ENCODE data around the gene PCSK6. TPM values are rescaled to one million over a fixed set of nuclear protein-coding genes. Genes with fewer than 3 reads are reported as not detected.

PCSK6 gene
- total RNA-seq, 2 experiments from 2014 or later: 2.7 to 3.0 TPM

DNA sequence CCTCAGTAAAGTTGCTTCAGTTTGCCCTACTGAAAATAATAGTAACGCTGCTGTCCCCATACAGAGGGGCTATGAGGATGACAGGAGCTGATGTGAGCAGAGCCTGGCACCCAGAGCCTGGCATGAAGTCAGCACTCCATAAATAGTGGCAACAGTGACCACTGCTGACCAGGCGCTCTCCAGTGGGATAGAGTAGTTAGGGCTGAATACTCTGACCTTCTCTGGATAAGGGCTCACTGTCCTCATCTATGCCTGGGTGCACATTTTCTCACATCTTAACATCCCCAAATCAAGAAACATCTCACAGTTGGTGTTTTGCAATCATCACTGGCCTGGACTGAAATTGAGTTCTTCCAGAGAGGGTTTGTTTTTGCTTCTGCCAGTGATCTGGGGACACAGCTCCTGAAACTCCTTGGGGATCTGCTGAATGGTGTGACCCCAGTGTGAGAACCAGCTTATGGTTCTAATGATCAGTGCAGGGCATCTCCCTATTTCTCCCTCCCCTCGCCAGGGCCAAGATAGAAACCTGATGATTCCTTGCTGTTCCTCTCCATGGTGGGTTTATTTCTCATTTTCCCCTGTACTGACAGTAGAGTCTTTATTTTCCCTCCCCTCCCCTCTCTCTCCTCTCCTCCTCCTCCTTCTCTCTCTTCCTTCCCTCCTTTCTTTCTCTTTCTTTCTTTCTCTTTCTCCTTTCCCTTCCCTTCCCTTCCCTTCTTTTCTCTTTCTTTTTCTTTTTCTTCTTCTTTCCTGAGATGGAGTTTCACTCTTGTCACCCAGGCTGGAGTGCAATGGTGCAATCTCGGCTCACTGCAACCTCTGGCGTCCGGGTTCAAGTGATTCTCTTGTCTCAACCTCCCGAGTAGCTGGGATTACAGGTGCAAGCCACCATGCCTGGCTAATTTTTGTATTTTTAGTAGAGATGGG is 3.5 kb upstream of the PCSK6 start:
- Mint-ChIP-seq H3K27ac (no peak overlapping the region), H3K9me3 (no peaks in the 10 kb centered on the region), H3K36me3 (ENCODE audit: low read depth) (no peaks in the 10 kb centered on the region), H3K4me3 (no peak overlapping the region), H3K27me3 (peaks cover 50% of the 10 kb centered on the region), H3K4me1 (ENCODE audit: low read depth) (peaks cover 14% of the 10 kb centered on the region)
- TF ChIP-seq, protein P1, sequence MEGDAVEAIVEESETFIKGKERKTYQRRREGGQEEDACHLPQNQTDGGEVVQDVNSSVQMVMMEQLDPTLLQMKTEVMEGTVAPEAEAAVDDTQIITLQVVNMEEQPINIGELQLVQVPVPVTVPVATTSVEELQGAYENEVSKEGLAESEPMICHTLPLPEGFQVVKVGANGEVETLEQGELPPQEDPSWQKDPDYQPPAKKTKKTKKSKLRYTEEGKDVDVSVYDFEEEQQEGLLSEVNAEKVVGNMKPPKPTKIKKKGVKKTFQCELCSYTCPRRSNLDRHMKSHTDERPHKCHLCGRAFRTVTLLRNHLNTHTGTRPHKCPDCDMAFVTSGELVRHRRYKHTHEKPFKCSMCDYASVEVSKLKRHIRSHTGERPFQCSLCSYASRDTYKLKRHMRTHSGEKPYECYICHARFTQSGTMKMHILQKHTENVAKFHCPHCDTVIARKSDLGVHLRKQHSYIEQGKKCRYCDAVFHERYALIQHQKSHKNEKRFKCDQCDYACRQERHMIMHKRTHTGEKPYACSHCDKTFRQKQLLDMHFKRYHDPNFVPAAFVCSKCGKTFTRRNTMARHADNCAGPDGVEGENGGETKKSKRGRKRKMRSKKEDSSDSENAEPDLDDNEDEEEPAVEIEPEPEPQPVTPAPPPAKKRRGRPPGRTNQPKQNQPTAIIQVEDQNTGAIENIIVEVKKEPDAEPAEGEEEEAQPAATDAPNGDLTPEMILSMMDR (IDR thresholded peaks at IDR 0.05): no peak
- ATAC-seq (no peak), DNase-seq (no peak)
- CTCF ChIA-PET: interaction anchor here (1.2 to 2.4 kb wide), 2 partner anchors 9 to 204 kb away, joined by 3 to 13 read pairs; no protein-coding TSS in a partner anchor
- intact Hi-C loops (cut with micrococcal nuclease): loop anchor here (10.0 kb wide), 1 partner anchor 168 kb away; no protein-coding TSS in a partner anchor
- POLR2A ChIA-PET: no interaction called here

DNA sequence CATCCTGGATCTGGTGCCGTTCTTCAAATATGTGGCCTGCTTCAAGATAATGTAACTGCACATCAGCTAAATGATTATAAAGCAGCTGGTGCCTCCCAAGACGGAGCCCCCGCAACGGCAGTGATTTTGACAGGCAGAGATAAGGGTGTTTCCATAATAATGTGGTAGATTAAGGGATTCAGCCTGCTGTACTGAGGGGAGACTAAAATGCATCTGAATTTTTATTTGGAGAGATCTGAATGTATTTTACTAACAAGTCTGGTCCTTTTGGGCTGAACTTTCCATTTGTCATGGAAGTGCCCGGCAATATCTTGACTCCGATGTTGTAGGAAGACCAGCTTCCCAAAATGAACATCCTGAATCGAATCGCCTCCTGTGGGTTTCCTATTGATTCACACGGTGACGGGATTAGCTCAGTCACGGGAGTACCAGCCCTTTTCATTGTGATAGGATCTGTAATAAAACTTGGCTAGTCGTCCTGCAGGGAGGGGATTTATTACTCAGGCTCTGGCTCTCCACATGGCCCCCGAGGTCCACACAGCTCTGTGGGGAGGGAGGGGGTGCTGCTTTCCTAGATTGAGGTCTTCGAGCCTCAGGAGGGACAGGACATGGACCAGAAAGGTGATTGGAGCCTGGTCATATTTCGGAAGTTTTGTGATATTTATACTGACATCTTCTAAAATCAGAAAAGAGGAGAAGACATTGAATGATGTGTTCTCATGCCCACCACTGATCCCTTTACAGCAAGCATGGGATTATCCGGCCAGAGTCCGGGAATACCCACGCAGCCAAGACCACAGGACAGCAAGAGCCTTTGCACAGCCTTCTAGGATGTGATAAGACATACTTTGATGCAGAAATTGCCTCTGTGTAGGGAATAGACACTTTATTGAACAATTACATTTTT is 2.5 kb upstream of the PCSK6 start:
- ATAC-seq (no peak), DNase-seq (no peak)
- Mint-ChIP-seq H3K27ac (no peak overlapping the region), H3K9me3 (no peaks in the 10 kb centered on the region), H3K4me3 (no peak overlapping the region), H3K36me3 (ENCODE audit: low read depth) (no peaks in the 10 kb centered on the region), H3K27me3 (peaks cover 47% of the 10 kb centered on the region), H3K4me1 (ENCODE audit: low read depth) (peaks cover 12% of the 10 kb centered on the region)
- POLR2A ChIA-PET: no interaction called here
- TF ChIP-seq, protein P1 (IDR thresholded peaks at IDR 0.05): no peak
- CTCF ChIA-PET: interaction anchor here (1.2 to 2.4 kb wide), 2 partner anchors 10 to 203 kb away, joined by 3 to 13 read pairs; no protein-coding TSS in a partner anchor
- intact Hi-C loops (cut with micrococcal nuclease): loop anchor here (10.0 kb wide), 1 partner anchor 167 kb away; no protein-coding TSS in a partner anchor

DNA sequence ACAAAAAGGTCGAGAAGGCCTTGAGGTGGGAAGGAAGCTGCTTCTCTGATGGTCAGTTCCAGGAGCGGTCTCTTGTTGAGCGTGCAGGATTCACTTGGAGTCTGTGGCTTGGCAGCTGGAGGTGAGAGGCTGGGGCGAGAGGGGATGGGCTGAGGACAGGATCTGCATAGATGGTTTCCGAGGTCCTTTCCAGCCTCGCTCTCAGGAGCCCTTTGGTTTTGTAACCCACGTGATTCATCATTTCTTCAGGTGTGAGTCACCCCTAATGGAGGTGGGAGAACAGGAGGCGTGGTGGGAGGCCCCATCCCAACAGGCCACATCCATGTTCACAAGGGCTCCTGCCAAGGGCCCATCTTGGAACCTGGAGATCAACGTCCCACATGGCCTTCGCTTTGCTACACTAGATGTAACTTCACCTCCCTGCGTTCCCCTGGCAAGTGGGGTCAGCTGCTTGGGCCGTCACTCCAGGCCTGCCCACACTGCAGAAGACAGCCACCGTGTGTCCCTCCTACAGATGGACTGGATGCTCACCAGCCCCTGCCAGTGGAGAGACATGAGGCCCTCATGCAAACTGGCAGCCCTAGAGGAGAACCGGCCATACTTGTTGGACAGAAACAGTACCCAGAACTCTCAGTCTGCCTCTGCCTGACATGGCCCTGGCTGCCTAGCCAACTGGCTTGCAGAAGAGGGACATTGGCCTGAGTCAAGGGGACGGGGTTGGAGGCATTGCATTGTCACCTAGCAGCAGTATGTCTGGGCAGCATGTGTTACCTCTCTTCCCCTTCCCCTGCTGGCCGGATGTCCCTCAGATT is 1.6 kb upstream of the PCSK6 start:
- DNase-seq: no peak
- no peaks in the 10 kb centered on the region for H3K36me3 Mint-ChIP-seq (ENCODE audit: low read depth)
- no peak overlapping the region for H3K27ac Mint-ChIP-seq
- peaks cover 46% of the 10 kb centered on the region for H3K27me3 Mint-ChIP-seq
- peak overlapping the region; percentile 43 for H3K4me3 Mint-ChIP-seq
- intact Hi-C loops (cut with micrococcal nuclease): loop anchor here (10.0 kb wide), 1 partner anchor 166 kb away; no protein-coding TSS in a partner anchor
- ATAC-seq: no peak
- no peaks in the 10 kb centered on the region for H3K9me3 Mint-ChIP-seq
- CTCF ChIA-PET: interaction anchor here (1.2 to 2.4 kb wide), 2 partner anchors 11 to 202 kb away, joined by 3 to 13 read pairs; no protein-coding TSS in a partner anchor
- POLR2A ChIA-PET: no interaction called here
- peaks cover 4% of the 10 kb centered on the region for H3K4me1 Mint-ChIP-seq (ENCODE audit: low read depth)
- TF ChIP-seq, protein P1 (IDR thresholded peaks at IDR 0.05): no peak

DNA sequence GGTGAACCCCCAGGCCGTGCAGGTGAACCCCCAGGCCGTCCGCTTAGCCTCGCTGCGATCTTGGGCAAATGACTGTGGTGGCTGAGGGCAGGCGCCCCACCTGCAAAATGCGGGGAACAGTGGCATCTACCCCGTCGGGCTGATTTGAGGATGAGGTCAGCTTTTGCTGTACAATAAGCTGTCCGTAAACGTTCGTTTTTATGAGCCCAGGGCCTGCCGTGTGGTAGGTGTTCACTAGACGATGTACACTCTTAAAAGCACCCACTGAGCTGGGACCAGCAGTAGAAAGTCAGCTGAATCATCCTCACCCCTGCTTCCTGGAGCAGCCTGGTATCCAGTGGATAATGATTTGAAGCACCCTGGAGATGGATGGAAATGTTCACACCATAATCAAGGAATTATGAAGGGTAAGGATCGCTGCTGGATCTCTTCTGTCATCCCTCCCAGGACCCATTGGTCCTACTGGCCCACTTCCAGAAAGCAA is 943 bp upstream of the PCSK6 start:
- Mint-ChIP-seq H3K36me3 (ENCODE audit: low read depth) (no peaks in the 10 kb centered on the region), H3K27ac (no peak overlapping the region), H3K27me3 (peaks cover 43% of the 10 kb centered on the region), H3K4me3 (peak overlapping the region; percentile 43), H3K4me1 (ENCODE audit: low read depth) (peaks cover 4% of the 10 kb centered on the region), H3K9me3 (no peaks in the 10 kb centered on the region)
- intact Hi-C loops (cut with micrococcal nuclease): loop anchor here (10.0 kb wide), 1 partner anchor 166 kb away; no protein-coding TSS in a partner anchor
- ATAC-seq: no peak
- POLR2A ChIA-PET: no interaction called here
- no peak for DNase-seq
- CTCF ChIA-PET: no interaction called here
- TF ChIP-seq, protein P1 (IDR thresholded peaks at IDR 0.05): no peak
